Parathyroid adenoma (tissue), 2 donors: ENCODE results near the gene TNRC6B.

ENCODE experiments used
- H2AFZ ChIP-seq: fragments of 300-600 bp; sonication (generic); one replicate; pipeline ENCODE4 v1.7.0; 2017; ENCODE audit warnings: antibody characterized with exemption, mild to moderate bottlenecking
- H3K27ac ChIP-seq: fragments of 300-600 bp; sonication (generic); one replicate; pipeline ENCODE4 v1.7.0; 2017
- H3K27me3 ChIP-seq: fragments of 300-600 bp; sonication (generic); one replicate; pipeline ENCODE4 v1.7.0; 2017; ENCODE audit warnings: low read length; ENCODE audit not compliant: control insufficient read depth, insufficient read depth
- H3K36me3 ChIP-seq: fragments of 300-600 bp; sonication (generic); one replicate; pipeline ENCODE4 v1.7.0; 2017; ENCODE audit warnings: low read length; ENCODE audit not compliant: control insufficient read depth, insufficient read depth
- H3K4me1 ChIP-seq: fragments of 300-600 bp; sonication (generic); one replicate; pipeline ENCODE4 v1.7.0; 2017; ENCODE audit warnings: control low read depth
- H3K4me2 ChIP-seq: fragments of 300-600 bp; sonication (generic); one replicate; pipeline ENCODE4 v1.7.0; 2017; ENCODE audit warnings: low read length
- H3K4me3 ChIP-seq: fragments of 300-600 bp; sonication (generic); one replicate; pipeline ENCODE4 v1.7.0; 2017; ENCODE audit warnings: low read depth, low read length
- H3K79me2 ChIP-seq: fragments of 300-600 bp; sonication (generic); one replicate; pipeline ENCODE4 v1.7.0; 2017; ENCODE audit warnings: control low read depth
- H3K9ac ChIP-seq: fragments of 300-600 bp; sonication (generic); one replicate; pipeline ENCODE4 v1.7.0; 2017; ENCODE audit warnings: mild to moderate bottlenecking
- H3K9me3 ChIP-seq: fragments of 300-600 bp; sonication (generic); one replicate; pipeline ENCODE4 v1.7.0; 2017; ENCODE audit warnings: low read length; ENCODE audit not compliant: control insufficient read depth
- TF ChIP-seq, protein P1 (sequence below): fragments of 300-600 bp; sonication (generic); IDR thresholded peaks from one replicate; pipeline ENCODE4 v1.7.0; 2017; ENCODE audit warnings: antibody characterized with exemption, mild to moderate bottlenecking
- donor health status: primary hyperparathyroidism.

Gene TNRC6B

DNA sequence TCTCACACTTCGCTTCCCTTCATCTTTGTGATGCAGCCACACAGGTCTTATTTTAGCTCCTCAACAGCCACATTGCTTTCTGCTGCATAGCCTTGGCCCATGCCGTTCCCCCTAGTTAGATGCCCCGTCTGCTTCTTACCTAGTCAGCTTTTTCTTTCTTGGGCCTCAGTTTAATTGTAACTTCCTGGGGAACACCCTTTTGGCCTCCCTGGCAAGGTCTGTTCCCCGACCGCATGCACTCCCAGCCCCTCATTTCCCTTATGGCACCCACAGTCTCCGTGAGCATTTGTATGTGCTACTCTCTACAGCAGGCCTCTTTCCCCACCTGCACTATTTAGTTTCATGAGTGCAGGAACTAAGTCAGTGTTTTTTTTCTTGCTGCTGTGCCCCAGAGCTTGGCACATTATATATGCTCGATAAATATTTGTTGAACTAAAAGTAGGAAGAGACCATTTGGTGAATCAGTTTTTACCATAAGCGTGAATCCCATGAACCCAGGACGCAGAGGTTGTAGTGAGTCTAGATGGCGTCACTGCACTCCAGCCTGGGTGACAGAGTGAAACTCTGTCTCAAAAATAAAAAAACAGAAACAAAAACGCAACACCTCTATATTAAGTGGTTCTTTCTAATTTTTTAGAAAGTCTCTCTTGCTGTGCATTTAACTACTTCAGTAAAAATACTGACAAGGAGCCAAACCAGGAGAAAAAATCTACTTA lies 38.5 kb downstream of the TNRC6B start:
- no peaks in the 10 kb centered on the region for H3K36me3 ChIP-seq
- no peak overlapping the region for H3K9ac ChIP-seq
- H3K79me2 ChIP-seq: peaks cover 31% of the 10 kb centered on the region
- no peaks in the 10 kb centered on the region for H3K9me3 ChIP-seq
- H3K27ac ChIP-seq: no peak overlapping the region
- H2AFZ ChIP-seq: no peak overlapping the region
- no peaks in the 10 kb centered on the region for H3K27me3 ChIP-seq
- TF ChIP-seq, protein P1, sequence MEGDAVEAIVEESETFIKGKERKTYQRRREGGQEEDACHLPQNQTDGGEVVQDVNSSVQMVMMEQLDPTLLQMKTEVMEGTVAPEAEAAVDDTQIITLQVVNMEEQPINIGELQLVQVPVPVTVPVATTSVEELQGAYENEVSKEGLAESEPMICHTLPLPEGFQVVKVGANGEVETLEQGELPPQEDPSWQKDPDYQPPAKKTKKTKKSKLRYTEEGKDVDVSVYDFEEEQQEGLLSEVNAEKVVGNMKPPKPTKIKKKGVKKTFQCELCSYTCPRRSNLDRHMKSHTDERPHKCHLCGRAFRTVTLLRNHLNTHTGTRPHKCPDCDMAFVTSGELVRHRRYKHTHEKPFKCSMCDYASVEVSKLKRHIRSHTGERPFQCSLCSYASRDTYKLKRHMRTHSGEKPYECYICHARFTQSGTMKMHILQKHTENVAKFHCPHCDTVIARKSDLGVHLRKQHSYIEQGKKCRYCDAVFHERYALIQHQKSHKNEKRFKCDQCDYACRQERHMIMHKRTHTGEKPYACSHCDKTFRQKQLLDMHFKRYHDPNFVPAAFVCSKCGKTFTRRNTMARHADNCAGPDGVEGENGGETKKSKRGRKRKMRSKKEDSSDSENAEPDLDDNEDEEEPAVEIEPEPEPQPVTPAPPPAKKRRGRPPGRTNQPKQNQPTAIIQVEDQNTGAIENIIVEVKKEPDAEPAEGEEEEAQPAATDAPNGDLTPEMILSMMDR: no peak
- no peak overlapping the region for H3K4me2 ChIP-seq
- no peaks in the 10 kb centered on the region for H3K4me1 ChIP-seq
- no peak overlapping the region for H3K4me3 ChIP-seq

GRCh38 chr22:40218152-40218551 lies 40.4 kb downstream of the TNRC6B start:
- no peaks in the 10 kb centered on the region for H3K9me3 ChIP-seq
- no peak overlapping the region for H3K4me2 ChIP-seq
- no peak overlapping the region for H3K27ac ChIP-seq
- TF ChIP-seq, protein P1: no peak
- H3K36me3 ChIP-seq: no peaks in the 10 kb centered on the region
- no peaks in the 10 kb centered on the region for H3K4me1 ChIP-seq
- peaks cover 36% of the 10 kb centered on the region for H3K79me2 ChIP-seq
- H2AFZ ChIP-seq: no peak overlapping the region
- no peak overlapping the region for H3K4me3 ChIP-seq
- no peak overlapping the region for H3K9ac ChIP-seq
- H3K27me3 ChIP-seq: no peaks in the 10 kb centered on the region

DNA sequence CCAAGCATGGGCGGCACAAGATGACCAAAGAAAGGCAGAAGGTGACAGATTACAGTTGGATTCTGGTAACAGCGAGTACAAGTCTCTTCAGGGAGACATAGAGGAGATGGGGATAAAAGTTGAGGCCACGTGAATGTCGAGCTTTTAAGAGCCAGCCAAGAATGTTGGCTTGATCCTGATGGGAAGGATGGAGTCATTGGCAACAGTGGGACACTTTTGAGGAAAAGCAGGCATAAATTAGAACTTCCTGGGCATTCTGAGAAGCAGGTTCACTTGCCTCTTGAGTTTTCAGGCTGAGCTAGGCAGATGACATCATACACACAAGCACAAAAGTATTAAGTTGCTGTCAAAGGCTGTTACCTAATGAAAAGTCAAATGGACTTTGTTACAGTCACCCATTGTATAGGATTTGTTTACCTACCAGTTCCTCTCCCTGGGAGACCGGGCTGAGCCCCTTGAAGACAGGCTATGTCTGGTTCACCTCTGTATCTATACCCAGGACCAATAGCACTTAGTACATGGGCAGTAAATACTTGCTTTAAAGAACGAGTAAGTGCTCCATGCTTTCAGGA lies 41.1 kb downstream of the TNRC6B start:
- Histone ChIP-seq H3K4me1 (no peaks in the 10 kb centered on the region), H3K27ac (no peak overlapping the region)
- TF ChIP-seq, protein P1: no peak

DNA sequence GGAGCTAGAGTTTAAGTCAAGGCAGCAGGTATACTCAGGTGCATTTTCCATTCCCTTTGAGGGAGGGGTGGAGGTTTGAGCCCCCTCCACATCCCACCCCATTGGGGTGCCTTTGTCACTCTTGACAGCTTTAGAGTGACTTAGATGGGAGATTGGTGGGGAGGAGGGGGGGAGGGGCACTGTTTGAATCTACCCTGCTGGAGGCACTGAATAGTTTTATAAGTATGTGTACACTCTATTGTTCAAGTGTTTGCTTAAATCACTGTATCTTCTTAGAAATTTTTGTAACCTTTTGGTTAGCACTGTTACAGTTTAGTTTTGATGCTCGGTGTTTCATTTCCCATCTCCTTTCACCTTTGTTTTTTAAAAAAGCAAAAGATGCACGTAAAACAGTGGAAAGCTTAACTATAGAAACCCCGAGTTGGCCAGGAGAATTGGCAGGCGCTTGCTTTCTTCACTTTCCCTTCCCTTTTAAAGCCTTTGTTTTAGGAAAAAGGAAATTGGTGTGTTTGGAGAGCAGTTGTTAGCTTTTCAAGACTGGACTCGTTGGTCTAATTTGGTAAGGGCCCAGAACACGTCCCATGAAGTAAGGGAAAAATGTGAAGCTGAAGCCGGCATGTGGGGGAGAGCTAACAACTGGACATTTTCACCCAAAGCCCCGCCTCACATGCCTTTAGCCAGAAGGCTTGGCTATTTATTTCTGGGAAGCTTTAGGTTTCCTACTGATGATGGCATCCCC lies 42.8 kb downstream of the TNRC6B start:
- H3K79me2 ChIP-seq: peaks cover 33% of the 10 kb centered on the region
- no peaks in the 10 kb centered on the region for H3K36me3 ChIP-seq
- TF ChIP-seq, protein P1: no peak
- no peak overlapping the region for H2AFZ ChIP-seq
- H3K9ac ChIP-seq: no peak overlapping the region
- no peaks in the 10 kb centered on the region for H3K4me1 ChIP-seq
- no peaks in the 10 kb centered on the region for H3K9me3 ChIP-seq
- no peak overlapping the region for H3K4me3 ChIP-seq
- H3K27ac ChIP-seq: no peak overlapping the region
- H3K27me3 ChIP-seq: no peaks in the 10 kb centered on the region
- no peak overlapping the region for H3K4me2 ChIP-seq

More for the DNA sequence above, 41.1 kb downstream of the TNRC6B start:
- H3K36me3 ChIP-seq: no peaks in the 10 kb centered on the region
- no peak overlapping the region for H3K9ac ChIP-seq
- no peak overlapping the region for H3K4me2 ChIP-seq
- H3K27me3 ChIP-seq: no peaks in the 10 kb centered on the region
- no peak overlapping the region for H3K4me3 ChIP-seq
- no peak overlapping the region for H2AFZ ChIP-seq
- no peaks in the 10 kb centered on the region for H3K9me3 ChIP-seq
- H3K79me2 ChIP-seq: peaks cover 39% of the 10 kb centered on the region
